Measurements from ENCODE around the gene DIAPH2. TPM values are rescaled to one million over a fixed set of nuclear protein-coding genes. Genes with fewer than 3 reads are reported as not detected.

DIAPH2 gene
- total and polyA plus RNA-seq, 10 donors, result 2.5 to 32.1 (median 17.7) TPM

DNA sequence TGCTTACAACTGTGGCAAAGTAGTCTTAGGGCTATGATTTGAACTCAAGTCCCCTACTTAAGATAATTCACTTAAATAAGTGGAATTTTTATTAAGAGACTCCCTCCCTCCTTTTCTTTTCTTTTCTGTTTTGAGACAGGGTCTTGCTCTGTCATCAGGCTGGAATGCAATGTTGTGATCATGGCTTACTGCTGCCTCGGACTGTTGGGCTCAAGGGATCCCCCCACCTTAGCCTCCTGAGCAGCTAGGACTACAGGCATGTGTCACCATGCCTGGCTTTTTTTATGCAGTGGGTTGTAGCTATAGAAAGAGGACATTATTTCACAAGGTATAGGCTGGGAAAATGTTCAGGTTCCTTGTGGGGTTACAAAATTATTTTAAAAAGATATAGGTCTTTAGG is 19.2 kb downstream of the DIAPH2 start:
- Histone ChIP-seq H3K4me1 (peaks cover 0 to 6% (median 0%) of the 10 kb centered on the region in 6 donors), H3K27ac (no peak overlapping the region), H3K27me3 (replicated peaks in 1 of 7) (no peaks in the 10 kb centered on the region), H3K9me3 (no peaks in the 10 kb centered on the region), H3K4me3 (no peak overlapping the region), H3K36me3 (no peaks in the 10 kb centered on the region)
- intact Hi-C loops (cut with DNase I; ENCODE audit: low total_unique reads), result no loop called here
- DNase-seq, result no peak
- WGBS, 5 donors, result 57 to 94% (median 70%) methylated on average over 1 of the region's 1 CpG
- TF ChIP-seq, protein P1, sequence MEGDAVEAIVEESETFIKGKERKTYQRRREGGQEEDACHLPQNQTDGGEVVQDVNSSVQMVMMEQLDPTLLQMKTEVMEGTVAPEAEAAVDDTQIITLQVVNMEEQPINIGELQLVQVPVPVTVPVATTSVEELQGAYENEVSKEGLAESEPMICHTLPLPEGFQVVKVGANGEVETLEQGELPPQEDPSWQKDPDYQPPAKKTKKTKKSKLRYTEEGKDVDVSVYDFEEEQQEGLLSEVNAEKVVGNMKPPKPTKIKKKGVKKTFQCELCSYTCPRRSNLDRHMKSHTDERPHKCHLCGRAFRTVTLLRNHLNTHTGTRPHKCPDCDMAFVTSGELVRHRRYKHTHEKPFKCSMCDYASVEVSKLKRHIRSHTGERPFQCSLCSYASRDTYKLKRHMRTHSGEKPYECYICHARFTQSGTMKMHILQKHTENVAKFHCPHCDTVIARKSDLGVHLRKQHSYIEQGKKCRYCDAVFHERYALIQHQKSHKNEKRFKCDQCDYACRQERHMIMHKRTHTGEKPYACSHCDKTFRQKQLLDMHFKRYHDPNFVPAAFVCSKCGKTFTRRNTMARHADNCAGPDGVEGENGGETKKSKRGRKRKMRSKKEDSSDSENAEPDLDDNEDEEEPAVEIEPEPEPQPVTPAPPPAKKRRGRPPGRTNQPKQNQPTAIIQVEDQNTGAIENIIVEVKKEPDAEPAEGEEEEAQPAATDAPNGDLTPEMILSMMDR (IDR thresholded peaks at IDR 0.05 in 8 of 11, conservative IDR thresholded peaks at IDR 0.05 in 3 of 11), result no peak
- TF ChIP-seq POLR2AphosphoS5 (IDR thresholded peaks at IDR 0.05), result no peak
- no peak for TF ChIP-seq POLR2A (IDR thresholded peaks at IDR 0.05)

DNA sequence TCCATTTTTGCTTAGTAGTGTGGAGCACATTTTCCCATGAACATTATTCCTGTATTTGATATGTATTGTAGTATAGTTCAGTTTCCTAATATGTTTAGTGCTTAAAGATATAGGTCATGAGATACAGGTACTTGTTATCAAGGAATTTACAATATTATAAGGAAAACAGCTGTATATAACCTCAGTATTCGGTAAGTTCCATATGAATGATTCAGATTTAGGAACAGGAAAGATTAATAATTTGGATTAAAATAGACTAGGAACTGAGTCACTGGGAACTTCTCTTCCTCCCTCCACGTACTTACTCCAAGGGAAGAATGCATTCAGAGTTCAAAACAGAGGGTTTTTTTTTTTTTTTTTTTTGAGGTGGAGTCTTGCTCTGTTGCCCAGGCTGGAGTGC is 20.0 kb downstream of the DIAPH2 start:
- Histone ChIP-seq H3K27ac (no peak overlapping the region), H3K4me1 (peaks cover 0 to 6% (median 0%) of the 10 kb centered on the region in 6 donors), H3K4me3 (no peak overlapping the region), H3K27me3 (replicated peaks in 1 of 7) (no peaks in the 10 kb centered on the region), H3K36me3 (no peaks in the 10 kb centered on the region), H3K9me3 (no peaks in the 10 kb centered on the region)
- no peak for DNase-seq
- intact Hi-C loops (cut with DNase I; ENCODE audit: low total_unique reads), result no loop called here
- WGBS, 5 donors, result 60 to 82% (median 67%) methylated on average over 2 of the region's 2 CpGs
- TF ChIP-seq POLR2A (IDR thresholded peaks at IDR 0.05), result no peak
- TF ChIP-seq, protein P1 (IDR thresholded peaks at IDR 0.05 in 8 of 11, conservative IDR thresholded peaks at IDR 0.05 in 3 of 11), result no peak
- TF ChIP-seq POLR2AphosphoS5 (IDR thresholded peaks at IDR 0.05), result no peak

GRCh38 chrX:96705905-96706304 is 21.3 kb downstream of the DIAPH2 start:
- H3K4me3 ChIP-seq, result no peak overlapping the region
- intact Hi-C loops (cut with DNase I; ENCODE audit: low total_unique reads), result no loop called here
- H3K4me1 ChIP-seq, result peaks cover 0 to 6% (median 0%) of the 10 kb centered on the region in 6 donors
- no peaks in the 10 kb centered on the region for H3K9me3 ChIP-seq
- TF ChIP-seq POLR2AphosphoS5 (IDR thresholded peaks at IDR 0.05) (no peak), POLR2A (IDR thresholded peaks at IDR 0.05) (no peak)
- TF ChIP-seq, protein P1 (IDR thresholded peaks at IDR 0.05 in 8 of 11, conservative IDR thresholded peaks at IDR 0.05 in 3 of 11), result no peak
- H3K27ac ChIP-seq, result no peak overlapping the region
- DNase-seq, result no peak
- H3K27me3 ChIP-seq (replicated peaks in 1 of 7), result no peaks in the 10 kb centered on the region
- no peaks in the 10 kb centered on the region for H3K36me3 ChIP-seq

DNA sequence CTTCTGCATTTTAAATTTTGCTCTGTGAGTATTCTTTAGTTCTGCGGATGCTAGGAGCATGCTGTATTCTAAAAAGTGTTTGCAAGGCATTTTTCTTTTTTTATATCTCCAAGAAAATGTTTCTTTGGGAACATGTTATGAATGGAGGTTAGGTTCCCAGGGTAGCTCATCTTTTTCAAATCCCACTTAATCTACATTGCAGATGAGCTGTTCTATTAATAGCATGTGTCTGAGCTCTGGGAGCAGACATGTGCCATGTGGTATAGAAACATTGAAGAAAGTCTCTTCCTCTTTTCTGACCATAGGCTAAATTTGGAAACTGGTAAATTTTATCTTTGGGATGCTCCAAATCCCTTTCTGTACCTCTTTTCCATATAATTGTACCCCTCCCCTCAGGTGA is 23.2 kb downstream of the DIAPH2 start:
- no peaks in the 10 kb centered on the region for H3K9me3 ChIP-seq
- H3K27me3 ChIP-seq (replicated peaks in 1 of 7), result no peaks in the 10 kb centered on the region
- H3K27ac ChIP-seq, result no peak overlapping the region
- no peak for DNase-seq
- TF ChIP-seq POLR2A (IDR thresholded peaks at IDR 0.05) (no peak), POLR2AphosphoS5 (IDR thresholded peaks at IDR 0.05) (no peak)
- TF ChIP-seq, protein P1 (IDR thresholded peaks at IDR 0.05 in 8 of 11, conservative IDR thresholded peaks at IDR 0.05 in 3 of 11), result no peak
- no peak overlapping the region for H3K4me3 ChIP-seq
- peaks cover 0 to 6% (median 0%) of the 10 kb centered on the region in 6 donors for H3K4me1 ChIP-seq
- no peaks in the 10 kb centered on the region for H3K36me3 ChIP-seq
- WGBS, 5 donors, result 44 to 78% (median 53%) methylated on average over 1 of the region's 1 CpG
- intact Hi-C loops (cut with DNase I; ENCODE audit: low total_unique reads), result no loop called here

Measured in spleen (tissue), 11 donors.